Tongue (tissue), 2 donors: ENCODE measurements around the gene CAMK2D. TPM values are rescaled to one million over a fixed set of nuclear protein-coding genes. Genes with fewer than 3 reads are reported as not detected.

Source experiments
- DNase-seq: peaks from one replicate; pipeline ENCODE4 v3.0.0-alpha.2; 2015
- total RNA-seq: library from RNA; depleted of rRNA; stranded (reverse); fragments of >200 nt; gene quantifications from one replicate; pipeline ENCODE4 v1.2.3, GENCODE V29; 2014

CAMK2D gene
- total RNA-seq, 1 donor from 2014 or later: 210 TPM

DNA sequence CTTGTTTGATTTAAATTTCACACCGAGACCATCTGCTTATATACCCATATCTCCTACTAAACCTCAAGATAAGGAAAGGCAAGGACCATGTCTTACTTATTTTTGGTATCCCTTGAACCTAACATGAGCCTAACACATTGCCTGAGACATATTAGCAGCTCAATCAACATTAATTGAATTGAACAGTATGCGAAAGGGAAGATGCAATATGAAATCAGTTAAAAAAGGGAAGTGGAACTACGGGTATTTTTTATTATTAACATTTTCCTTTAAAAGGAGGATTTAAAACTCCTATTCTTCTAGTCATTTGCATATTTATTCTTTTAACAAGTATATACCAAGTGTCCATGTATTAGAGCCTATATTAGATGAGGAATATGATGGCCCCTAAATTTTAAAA lies 197.0 kb downstream of the CAMK2D start:
- DNase-seq: no peak

GRCh38 chr4:113563691-113564378 lies 197.7 kb downstream of the CAMK2D start:
- no peak for DNase-seq

DNA sequence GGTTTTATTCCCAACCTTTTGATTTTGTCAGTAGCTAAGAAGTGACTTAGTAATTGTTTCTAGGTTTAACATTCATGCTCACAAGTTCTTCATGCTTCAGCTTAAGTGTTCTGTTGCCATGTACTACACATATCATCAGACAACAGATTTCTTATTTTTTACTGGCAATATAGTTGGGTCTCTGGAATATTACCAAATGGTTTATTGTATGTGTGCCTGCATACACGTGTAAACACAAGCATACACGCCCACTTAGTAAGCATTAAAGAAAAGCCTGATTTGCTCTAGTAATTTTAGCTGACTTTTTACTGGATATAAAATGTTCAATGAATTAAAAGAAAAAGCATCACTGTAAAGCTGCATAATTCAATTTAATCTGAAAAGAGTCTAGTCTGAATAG lies 199.8 kb downstream of the CAMK2D start:
- no peak for DNase-seq

DNA sequence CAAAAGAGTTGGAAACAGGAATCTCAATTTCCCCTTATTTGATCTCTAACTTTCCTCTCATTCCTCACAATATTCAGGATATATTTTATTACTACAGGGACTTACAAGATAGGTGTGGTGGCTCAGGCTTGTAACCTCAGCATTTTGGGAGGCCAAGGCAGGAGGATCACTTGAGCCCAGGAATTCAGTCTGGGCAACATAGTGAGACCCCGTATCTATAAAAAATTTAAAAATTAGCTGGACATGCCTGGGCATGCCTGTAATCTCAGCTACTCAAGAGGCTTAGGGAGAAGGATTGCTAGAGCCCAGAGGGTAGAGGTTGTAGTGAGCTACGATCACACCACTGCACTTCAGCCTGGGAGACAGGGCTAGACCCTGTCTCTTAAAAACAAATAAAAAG lies 200.4 kb downstream of the CAMK2D start:
- DNase-seq: no peak

GRCh38 chr4:113560579-113560978 lies 201.0 kb downstream of the CAMK2D start:
- no peak for DNase-seq

DNA sequence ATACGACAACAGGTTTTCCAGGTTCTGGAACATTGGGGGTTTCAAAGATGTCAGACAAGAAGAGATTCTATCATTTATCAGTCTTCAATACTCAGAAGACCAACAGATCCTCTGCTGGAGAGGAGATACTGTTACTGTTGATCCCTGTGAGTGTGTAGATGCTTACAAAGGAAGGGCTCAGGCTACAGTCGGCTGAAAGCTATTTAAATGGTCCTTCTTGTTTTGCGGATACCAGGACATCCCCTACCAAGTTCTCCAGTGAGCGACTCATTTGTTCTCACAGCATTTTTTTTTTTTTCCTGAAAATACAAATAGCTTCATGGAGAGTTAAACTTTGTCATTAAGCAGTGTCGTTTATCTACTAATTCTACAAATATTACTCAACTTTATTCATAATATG lies 201.6 kb downstream of the CAMK2D start:
- DNase-seq: no peak

GRCh38 chr4:113556382-113557134 lies 205.0 kb downstream of the CAMK2D start:
- DNase-seq: no peak

- DNase-seq: no peak
These were observed 205.7 kb downstream of the CAMK2D start for GRCh38 chr4:113555868-113556267.

GRCh38 chr4:113553082-113553481 lies 208.5 kb downstream of the CAMK2D start:
- DNase-seq: no peak

DNA sequence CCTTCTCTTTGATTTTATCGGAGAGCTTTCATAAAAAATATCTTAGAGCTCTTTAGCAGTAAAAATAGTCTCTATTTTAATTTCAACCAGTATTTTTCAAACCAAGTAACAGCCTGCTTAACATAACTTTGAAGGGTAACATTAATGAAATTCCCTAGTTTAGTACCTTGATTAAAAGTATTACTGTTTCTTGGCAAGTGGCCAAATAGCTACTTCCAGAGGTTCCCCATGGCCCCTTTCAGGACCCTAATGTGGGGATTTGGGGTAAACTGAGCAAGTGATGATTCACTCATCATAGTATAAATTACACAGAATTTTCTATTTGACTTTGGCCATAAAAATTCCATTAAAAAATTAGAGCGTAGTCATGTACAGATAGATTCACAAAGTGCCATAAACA lies 211.0 kb downstream of the CAMK2D start:
- DNase-seq: no peak

- DNase-seq: no peak
These were observed 213.2 kb downstream of the CAMK2D start for GRCh38 chr4:113548303-113548702.

DNA sequence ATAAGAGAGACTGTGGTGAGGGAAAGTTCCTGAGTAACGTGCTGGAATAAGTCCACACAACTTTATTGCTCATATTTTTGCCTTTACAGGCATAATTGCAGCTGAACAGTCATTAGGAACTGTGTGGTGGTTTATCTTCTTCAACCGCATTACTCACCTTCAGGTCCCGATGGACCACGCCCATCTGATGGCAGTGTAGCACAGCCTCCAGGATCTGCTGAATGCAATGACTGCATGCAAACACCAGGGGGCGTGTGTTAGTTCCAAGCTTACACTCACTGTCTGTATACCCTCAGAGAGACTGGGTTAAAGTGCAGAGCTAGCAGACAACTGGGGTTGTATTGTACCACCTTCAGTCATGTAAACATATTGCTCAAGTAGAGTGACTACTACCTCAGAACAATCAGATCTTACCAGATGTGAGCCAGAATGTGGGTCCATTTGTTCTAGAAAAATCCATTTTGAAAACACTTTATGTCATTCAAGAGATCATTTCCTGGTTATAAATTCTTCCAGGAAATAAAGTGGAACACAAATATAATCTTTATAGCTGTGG lies 214.0 kb downstream of the CAMK2D start:
- DNase-seq: peak; percentile 90

- no peak for DNase-seq
These were observed 219.6 kb downstream of the CAMK2D start for GRCh38 chr4:113541933-113542332.

- peak; percentile 82 for DNase-seq
These were observed 220.7 kb downstream of the CAMK2D start for GRCh38 chr4:113540859-113541258.

DNA sequence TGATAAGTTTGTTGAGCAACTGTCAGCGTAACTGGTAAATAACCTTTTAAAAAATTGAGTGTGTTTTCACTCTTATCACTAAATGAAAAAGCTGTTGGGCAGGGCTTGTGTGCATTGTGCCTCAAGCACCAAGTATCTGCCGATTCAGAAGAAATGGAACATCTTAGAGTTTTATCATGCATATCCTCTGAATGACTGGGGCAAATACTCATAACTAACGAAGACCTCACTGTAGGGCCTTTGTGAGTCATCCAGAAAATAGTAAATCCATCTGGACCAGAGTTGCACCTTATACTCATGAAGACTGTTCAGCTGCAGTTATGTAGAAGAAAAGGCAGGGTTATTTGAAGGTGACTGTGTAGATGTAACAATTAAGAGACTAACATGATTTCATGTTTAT lies 222.1 kb downstream of the CAMK2D start:
- no peak for DNase-seq

DNA sequence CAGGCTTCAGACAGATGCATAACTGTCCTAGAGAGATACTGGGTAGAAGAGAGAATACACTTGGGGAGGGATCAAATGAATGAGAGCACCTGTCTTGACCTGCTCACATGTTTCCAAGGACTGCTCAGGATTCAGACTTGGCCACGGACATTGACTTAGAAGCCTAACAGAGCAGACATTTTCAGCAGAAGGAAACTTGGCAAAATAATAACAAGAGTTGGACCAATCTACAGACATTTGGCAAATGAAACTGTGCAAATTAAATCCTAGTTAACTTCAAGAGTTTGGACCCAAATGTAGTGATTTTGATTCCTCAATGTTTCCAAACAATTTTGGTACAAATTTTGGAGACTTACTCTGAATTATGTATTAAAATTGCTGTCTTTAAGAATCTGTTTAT lies 223.9 kb downstream of the CAMK2D start:
- peak; percentile 90 for DNase-seq

DNA sequence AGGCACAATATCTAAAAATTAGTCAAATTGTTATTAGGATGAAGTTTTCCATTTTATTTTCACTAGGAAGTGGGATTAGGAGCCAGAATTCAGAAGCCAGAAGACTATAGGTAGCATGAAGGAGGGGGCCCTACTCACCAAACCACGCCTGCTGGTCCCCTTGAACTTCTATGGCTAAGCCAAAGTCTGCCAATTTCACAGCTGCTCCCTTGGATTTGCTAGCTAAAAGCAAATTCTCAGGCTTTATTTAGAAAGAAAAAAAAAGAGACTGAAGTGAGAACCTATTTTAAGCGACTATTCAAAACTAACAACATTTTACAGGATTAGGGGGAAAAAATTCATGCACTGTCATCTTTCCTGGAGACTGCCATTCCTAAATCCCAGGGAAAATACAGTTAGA lies 224.3 kb downstream of the CAMK2D start:
- DNase-seq: peak; percentile 79

DNA sequence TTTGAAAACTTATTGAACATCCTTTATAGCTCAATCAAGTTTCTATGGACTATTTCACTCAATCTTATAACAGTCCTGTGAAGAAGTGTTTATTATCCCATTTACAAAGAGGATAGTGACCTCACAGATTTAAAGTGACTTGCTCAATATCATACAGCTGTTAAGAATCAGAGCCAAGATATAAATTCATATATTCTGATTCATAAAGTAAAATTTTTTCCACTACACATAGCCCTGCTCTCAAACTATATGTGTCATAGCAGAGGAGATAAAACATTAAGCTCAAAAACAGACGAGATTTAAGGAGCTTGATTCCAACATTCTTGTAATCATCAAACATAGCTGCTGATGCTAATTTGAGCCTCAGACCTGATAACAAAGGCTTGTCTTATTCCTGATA lies 226.8 kb downstream of the CAMK2D start:
- no peak for DNase-seq

DNA sequence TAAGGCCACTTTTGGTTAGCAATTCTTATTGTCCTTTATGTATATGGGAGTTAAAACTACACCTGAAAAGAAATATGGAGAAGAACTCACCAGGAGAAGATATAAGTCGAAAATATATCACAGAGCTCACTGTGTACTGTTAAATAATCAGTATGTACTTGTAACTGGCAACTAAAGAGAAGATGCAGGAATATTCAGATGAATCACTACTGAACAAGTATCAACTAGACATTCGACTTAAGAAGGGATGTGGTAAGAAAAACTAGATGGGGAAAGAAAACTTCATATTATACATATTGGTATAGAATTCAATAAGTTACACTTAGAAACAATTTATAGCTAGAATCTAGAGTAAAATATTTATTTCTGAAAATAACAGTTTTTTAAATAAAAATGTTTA lies 230.0 kb downstream of the CAMK2D start:
- DNase-seq: no peak

GRCh38 chr4:113528395-113528794 lies 233.1 kb downstream of the CAMK2D start:
- DNase-seq: no peak

GRCh38 chr4:113525521-113525920 lies 236.0 kb downstream of the CAMK2D start:
- no peak for DNase-seq

DNA sequence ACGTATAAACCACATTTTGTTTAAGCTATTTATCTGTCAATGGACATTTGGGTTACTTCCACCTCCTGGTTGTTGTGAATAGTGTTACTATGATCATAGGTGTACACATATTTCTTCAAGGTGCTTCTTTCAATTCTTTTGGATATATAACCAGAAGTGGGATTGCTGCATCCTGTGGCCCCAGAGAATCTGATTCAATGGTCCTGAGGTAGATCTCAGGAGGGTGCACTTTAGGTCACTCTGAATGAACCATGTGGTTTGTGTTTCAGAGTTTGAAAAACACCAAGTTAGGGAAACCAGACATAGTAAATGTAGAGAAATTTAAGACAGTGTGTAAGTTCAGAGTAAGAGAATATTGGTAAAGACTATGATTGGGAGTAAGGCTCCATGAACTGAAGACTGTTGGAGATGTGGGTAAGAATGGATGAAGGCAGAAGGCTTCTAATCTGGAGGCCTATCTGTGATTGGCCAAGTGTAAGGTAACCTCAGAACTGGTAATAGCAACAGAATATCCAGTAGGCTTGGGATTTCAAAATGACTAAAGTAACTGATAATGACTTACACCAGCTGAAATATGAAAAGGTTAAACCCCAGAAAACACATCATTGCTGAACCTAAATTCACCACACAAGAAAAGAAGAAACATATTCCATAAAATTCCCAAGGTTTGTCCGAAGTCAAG lies 236.9 kb downstream of the CAMK2D start:
- no peak for DNase-seq

DNA sequence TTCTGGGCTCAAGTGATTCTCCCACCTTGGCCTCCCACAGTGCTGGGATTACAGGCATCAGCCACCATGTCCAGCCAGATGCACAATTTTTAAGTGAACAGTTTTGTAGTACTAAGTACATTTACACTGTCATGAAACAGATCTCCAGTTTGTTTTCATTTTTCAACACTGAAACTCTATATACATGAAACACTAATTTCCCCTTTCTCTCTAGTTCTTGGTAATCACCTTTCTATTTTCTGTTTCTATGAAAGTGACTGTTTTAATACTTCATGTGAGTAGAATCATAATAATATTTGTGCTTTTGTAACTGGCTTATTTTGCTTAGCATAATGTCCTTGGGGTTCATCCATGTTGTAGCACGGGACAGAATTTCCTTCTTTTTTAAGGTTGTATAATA lies 237.4 kb downstream of the CAMK2D start:
- DNase-seq: no peak
